Vagina (tissue), 2 donors: ENCODE measurements around the gene TCF21.

ENCODE experiments used
- CTCF ChIP-seq, 3 experiments: fragments of 450-650 bp in 2 of 3; fragments of 200-600 bp in 1 of 3; sonication (generic) in 1 of 3; IDR thresholded peaks; one replicate each; pipeline ENCODE4 v1.5.1; 2017 to 2019; ENCODE audit warnings: antibody characterized with exemption in 3 of 3, mild to moderate bottlenecking in 2 of 3, moderate library complexity in 2 of 3
- POLR2AphosphoS5 ChIP-seq, 2 donors: sonication (generic); formaldehyde crosslinking; IDR thresholded peaks; one replicate each; pipeline ENCODE4 v1.9.0; 2017; ENCODE audit warnings: antibody characterized with exemption in 2 of 2, mild to moderate bottlenecking in 2 of 2, low read depth in 1 of 2; ENCODE audit not compliant: insufficient read depth in 1 of 2

- no peak for TF ChIP-seq CTCF (IDR thresholded peaks at IDR 0.05)
- no peak for TF ChIP-seq POLR2AphosphoS5 (IDR thresholded peaks at IDR 0.05; ENCODE audit: insufficient read depth in 1 of 2, low read depth in 1 of 2)
These were observed 7.4 kb downstream of the TCF21 start for GRCh38 chr6:133896344-133896721.
